Glutamatergic neuron (in vitro differentiated cells): ENCODE measurements around the gene CFAP77. TPM values are rescaled to one million over a fixed set of nuclear protein-coding genes. Genes with fewer than 3 reads are reported as not detected.

Experiments
- DNase-seq: peaks from one replicate; pipeline ENCODE4 v3.0.0; 2022
- H3K27ac Mint-ChIP-seq: one replicate; pipeline ENCODE4 v1.8.0; 2020; ENCODE audit warnings: mild to moderate bottlenecking, mixed read lengths, inconsistent platforms; ENCODE audit not compliant: unreplicated experiment
- H3K27me3 Mint-ChIP-seq: one replicate; pipeline ENCODE4 v1.8.0; 2020; ENCODE audit warnings: mild to moderate bottlenecking, moderate library complexity, mixed read lengths, inconsistent platforms; ENCODE audit not compliant: unreplicated experiment
- H3K36me3 Mint-ChIP-seq: one replicate; pipeline ENCODE4 v1.8.0; 2020; ENCODE audit warnings: mild to moderate bottlenecking, mixed read lengths, inconsistent platforms; ENCODE audit not compliant: unreplicated experiment
- H3K4me1 Mint-ChIP-seq: one replicate; pipeline ENCODE4 v1.8.0; 2020; ENCODE audit warnings: mild to moderate bottlenecking, low read depth, mixed read lengths, inconsistent platforms; ENCODE audit not compliant: unreplicated experiment
- H3K4me3 Mint-ChIP-seq: one replicate; pipeline ENCODE4 v1.8.0; 2020; ENCODE audit warnings: mild to moderate bottlenecking, mixed read lengths, inconsistent platforms; ENCODE audit not compliant: unreplicated experiment
- H3K9me3 Mint-ChIP-seq: one replicate; pipeline ENCODE4 v1.8.0; 2020; ENCODE audit warnings: mild to moderate bottlenecking, moderate library complexity, mixed read lengths, inconsistent platforms; ENCODE audit not compliant: unreplicated experiment
- total RNA-seq: library from RNA; stranded (reverse); fragmentation: NEBNext Ultra II Directional; extraction: Animal tissue kit (Norgen Biotek cat#: 25700); gene quantifications from one replicate; pipeline ENCODE4 v1.2.1, GENCODE V29; 2021; ENCODE audit not compliant: unreplicated experiment
- TF ChIP-seq, protein P1 (sequence below): fragments of 200-600 bp; sonication (generic); IDR thresholded peaks from one replicate; pipeline ENCODE4 v1.5.0; 2021; ENCODE audit not compliant: partially characterized antibody, unreplicated experiment

The CFAP77 gene
- total RNA-seq, 1 donor from 2014 or later = not detected

- Mint-ChIP-seq H3K4me1 (no peaks in the 10 kb centered on the region), H3K27me3 (peaks cover 7% of the 10 kb centered on the region), H3K27ac (no peak overlapping the region), H3K9me3 (no peaks in the 10 kb centered on the region), H3K4me3 (no peak overlapping the region), H3K36me3 (no peaks in the 10 kb centered on the region)
- TF ChIP-seq, protein P1, sequence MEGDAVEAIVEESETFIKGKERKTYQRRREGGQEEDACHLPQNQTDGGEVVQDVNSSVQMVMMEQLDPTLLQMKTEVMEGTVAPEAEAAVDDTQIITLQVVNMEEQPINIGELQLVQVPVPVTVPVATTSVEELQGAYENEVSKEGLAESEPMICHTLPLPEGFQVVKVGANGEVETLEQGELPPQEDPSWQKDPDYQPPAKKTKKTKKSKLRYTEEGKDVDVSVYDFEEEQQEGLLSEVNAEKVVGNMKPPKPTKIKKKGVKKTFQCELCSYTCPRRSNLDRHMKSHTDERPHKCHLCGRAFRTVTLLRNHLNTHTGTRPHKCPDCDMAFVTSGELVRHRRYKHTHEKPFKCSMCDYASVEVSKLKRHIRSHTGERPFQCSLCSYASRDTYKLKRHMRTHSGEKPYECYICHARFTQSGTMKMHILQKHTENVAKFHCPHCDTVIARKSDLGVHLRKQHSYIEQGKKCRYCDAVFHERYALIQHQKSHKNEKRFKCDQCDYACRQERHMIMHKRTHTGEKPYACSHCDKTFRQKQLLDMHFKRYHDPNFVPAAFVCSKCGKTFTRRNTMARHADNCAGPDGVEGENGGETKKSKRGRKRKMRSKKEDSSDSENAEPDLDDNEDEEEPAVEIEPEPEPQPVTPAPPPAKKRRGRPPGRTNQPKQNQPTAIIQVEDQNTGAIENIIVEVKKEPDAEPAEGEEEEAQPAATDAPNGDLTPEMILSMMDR = no peak
- DNase-seq = no peak
Observed at GRCh38 chr9:132414731-132415130, 4.7 kb downstream of the CFAP77 start.

- Mint-ChIP-seq H3K27me3 (peaks cover 7% of the 10 kb centered on the region), H3K27ac (no peak overlapping the region), H3K4me3 (no peak overlapping the region), H3K9me3 (no peaks in the 10 kb centered on the region), H3K4me1 (no peaks in the 10 kb centered on the region), H3K36me3 (no peaks in the 10 kb centered on the region)
- no peak for DNase-seq
- TF ChIP-seq, protein P1 = no peak
Observed at GRCh38 chr9:132415181-132415580, 5.2 kb downstream of the CFAP77 start.

DNA sequence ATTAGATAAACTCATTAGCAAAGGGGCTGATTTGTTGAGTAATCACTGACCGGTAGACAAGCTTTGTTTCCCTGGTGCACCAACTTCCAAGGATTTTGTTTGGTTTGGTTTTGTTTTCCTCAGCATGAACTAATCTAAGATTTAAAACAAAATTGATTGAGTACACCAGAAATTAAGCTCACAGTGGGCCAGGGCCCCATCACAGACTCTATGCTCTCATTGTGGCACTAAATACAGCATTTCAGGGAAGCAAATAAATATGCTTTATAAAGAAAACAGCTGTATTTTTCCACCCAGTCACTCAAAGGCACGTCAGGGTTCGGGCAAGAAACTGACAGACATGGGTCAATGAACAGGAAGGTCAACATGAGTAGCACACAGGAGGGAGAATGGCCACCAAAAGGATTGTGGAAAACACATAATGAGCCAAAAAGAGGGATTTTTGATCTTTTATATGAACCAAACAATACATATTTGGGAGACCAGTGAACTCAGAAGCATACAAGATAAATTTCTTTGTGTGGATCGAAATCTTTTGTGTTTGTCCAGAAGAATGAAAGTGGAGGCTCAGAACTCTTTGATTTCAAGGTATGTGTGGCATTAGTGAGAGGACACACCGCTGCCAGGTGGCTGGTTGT, 8.8 kb downstream of the CFAP77 start:
- H3K36me3 Mint-ChIP-seq = no peaks in the 10 kb centered on the region
- H3K4me3 Mint-ChIP-seq = no peak overlapping the region
- TF ChIP-seq, protein P1 = no peak
- H3K4me1 Mint-ChIP-seq = no peaks in the 10 kb centered on the region
- H3K27me3 Mint-ChIP-seq = peaks cover 2% of the 10 kb centered on the region
- no peak for DNase-seq
- no peak overlapping the region for H3K27ac Mint-ChIP-seq
- H3K9me3 Mint-ChIP-seq = no peaks in the 10 kb centered on the region

GRCh38 chr9:132422574-132422973, 12.6 kb downstream of the CFAP77 start:
- H3K27me3 Mint-ChIP-seq = peaks cover 4% of the 10 kb centered on the region
- H3K27ac Mint-ChIP-seq = no peak overlapping the region
- no peaks in the 10 kb centered on the region for H3K36me3 Mint-ChIP-seq
- DNase-seq = no peak
- no peak overlapping the region for H3K4me3 Mint-ChIP-seq
- no peaks in the 10 kb centered on the region for H3K9me3 Mint-ChIP-seq
- TF ChIP-seq, protein P1 = no peak
- peaks cover 14% of the 10 kb centered on the region for H3K4me1 Mint-ChIP-seq

DNA sequence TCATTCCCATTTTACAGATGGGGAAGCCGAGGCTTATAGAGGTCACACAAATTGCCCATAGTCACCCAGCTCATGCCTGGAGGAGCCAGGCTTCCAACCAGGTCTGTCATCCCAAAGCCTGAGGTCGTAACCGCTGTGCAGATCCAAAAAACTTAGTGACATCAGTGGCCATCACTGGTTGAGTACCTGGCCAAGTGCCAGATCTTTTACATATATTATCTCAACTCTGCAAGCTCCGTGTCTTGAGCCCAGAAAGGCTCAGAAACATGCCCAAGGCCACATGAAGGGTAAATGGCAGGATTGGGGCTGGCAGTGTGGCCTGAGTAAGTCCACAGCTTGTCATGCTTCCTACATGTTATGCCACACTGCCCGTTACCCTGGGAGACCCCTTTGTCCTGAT, 13.5 kb downstream of the CFAP77 start:
- H3K9me3 Mint-ChIP-seq = no peaks in the 10 kb centered on the region
- DNase-seq = no peak

More for the DNA sequence above, 13.5 kb downstream of the CFAP77 start:
- TF ChIP-seq, protein P1 = no peak
- no peak overlapping the region for H3K27ac Mint-ChIP-seq
- no peak overlapping the region for H3K4me3 Mint-ChIP-seq
- peaks cover 14% of the 10 kb centered on the region for H3K4me1 Mint-ChIP-seq
- H3K27me3 Mint-ChIP-seq = peaks cover 4% of the 10 kb centered on the region
- H3K36me3 Mint-ChIP-seq = no peaks in the 10 kb centered on the region
